NT2/D1 (cell line): ENCODE results near the gene IRF2.

Source experiments
- DNase-seq: peaks from one replicate; pipeline ENCODE4 v3.0.0-alpha.2; 2011; ENCODE audit warnings: low read depth, low spot score
- H3K27me3 ChIP-seq: 2 replicates; pipeline ENCODE4 v1.6.0; 2011; ENCODE audit warnings: mild to moderate bottlenecking; ENCODE audit not compliant: insufficient read length, insufficient read depth
- H3K36me3 ChIP-seq: 2 replicates; pipeline ENCODE4 v1.6.1; 2011; ENCODE audit warnings: mild to moderate bottlenecking, low read length, mixed read lengths; ENCODE audit not compliant: insufficient read depth, insufficient read length
- H3K4me1 ChIP-seq: 2 replicates; pipeline ENCODE4 v1.5.1; 2011; ENCODE audit not compliant: insufficient read depth, insufficient read length
- H3K4me3 ChIP-seq: 2 replicates; pipeline ENCODE4 v1.5.1; 2011; ENCODE audit warnings: low read depth; ENCODE audit not compliant: insufficient read length
- H3K9ac ChIP-seq: 2 replicates; pipeline ENCODE4 v1.6.0; 2011; ENCODE audit warnings: low read depth; ENCODE audit not compliant: insufficient read length
- H3K9me3 ChIP-seq: 2 replicates; pipeline ENCODE4 v1.5.1; 2011; ENCODE audit warnings: mild to moderate bottlenecking, low read length; ENCODE audit not compliant: insufficient read depth
- SUZ12 ChIP-seq: IDR thresholded peaks from 2 replicates; pipeline ENCODE4 v1.6.1; 2011; ENCODE audit not compliant: insufficient read length, insufficient read depth; ENCODE audit errors: extremely low read depth
- YY1 ChIP-seq: IDR thresholded peaks from 2 replicates; pipeline ENCODE4 v1.6.1; 2011; ENCODE audit not compliant: insufficient read length, insufficient read depth
- ZNF274 ChIP-seq: IDR thresholded peaks from 2 replicates; pipeline ENCODE4 v1.6.1; 2011; ENCODE audit warnings: mild to moderate bottlenecking, low read depth, low read length

IRF2 gene

DNA sequence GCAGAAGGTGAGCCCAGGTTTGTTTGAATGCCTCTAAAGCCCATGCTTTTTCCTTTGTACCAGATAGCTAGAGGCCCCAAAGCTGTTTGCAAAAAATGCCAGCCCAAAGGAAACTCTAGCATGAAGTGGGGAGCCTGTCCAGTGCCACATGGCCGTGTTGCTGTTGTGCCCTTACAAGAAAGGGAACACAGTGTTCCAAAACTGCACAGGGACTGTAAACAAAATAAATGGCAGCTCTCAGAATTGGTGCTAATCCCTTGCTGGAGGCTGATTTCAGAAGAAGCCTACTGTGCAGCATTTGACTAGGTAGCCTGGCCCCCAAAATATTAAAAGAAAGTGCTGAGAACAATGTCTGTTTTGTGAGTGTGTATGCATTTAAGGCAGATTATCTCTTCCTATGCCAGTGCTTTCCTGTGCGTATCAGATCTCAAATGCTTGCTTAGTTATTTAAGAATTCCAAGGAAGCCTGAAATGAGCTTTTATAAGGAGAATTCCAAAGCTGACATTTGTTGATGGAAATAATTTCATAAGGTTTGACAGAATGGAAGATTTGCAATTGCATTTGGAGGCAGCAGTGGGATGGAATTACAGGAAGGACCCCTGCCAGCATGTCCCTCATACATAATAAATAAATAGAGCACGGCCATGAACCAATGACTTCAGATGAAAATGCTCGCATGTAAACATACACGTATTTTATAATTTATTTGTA lies 115.7 kb downstream of the IRF2 start:
- TF ChIP-seq YY1 (no peak), ZNF274 (no peak), SUZ12 (no peak)
- Histone ChIP-seq H3K36me3 (no peaks in the 10 kb centered on the region), H3K4me1 (no peaks in the 10 kb centered on the region), H3K9ac (no peak overlapping the region), H3K27me3 (no peaks in the 10 kb centered on the region), H3K9me3 (no peaks in the 10 kb centered on the region), H3K4me3 (no peak overlapping the region)
- DNase-seq: no peak

DNA sequence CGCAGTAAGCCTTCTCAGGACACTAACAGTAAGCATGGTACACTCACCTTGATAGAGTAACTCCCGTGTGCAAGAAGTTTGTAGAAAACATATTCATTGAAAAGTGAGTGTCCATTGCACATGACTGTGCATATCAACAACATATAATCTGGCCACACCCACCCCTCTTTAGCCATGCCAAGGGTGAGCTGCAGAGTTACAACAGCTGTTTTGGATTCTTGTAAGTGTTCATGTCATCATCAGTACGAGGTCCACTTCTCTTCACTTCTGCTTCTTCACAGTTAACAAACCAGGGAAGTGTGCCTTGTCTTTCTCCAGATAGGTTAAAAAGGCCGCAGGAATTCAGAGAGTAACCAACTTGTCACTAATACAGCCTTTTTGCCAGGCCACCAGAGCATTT lies 116.6 kb downstream of the IRF2 start:
- H3K27me3 ChIP-seq: no peaks in the 10 kb centered on the region
- H3K36me3 ChIP-seq: no peaks in the 10 kb centered on the region
- no peak for DNase-seq
- no peak overlapping the region for H3K4me3 ChIP-seq
- TF ChIP-seq YY1 (no peak), ZNF274 (no peak), SUZ12 (no peak)
- H3K9me3 ChIP-seq: no peaks in the 10 kb centered on the region
- no peaks in the 10 kb centered on the region for H3K4me1 ChIP-seq
- no peak overlapping the region for H3K9ac ChIP-seq

DNA sequence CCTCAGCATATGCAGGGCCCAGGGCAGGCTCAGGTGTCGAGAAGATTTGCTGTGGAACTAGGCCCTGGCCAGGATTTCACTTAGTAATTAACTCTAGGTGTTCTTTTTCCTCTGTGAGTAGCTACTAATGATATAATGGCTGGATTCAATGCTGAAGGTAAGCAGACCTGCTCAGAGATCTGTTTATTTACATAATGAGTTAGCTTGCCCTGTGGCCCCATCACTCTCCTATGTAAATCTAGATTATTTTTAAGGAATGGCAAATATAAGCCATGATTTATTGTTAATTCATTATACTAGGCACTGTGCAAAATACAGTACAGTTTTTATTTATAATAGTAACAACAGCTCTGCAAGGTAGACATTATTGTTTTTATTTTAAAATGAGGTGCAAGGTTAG lies 117.2 kb downstream of the IRF2 start:
- no peak overlapping the region for H3K9ac ChIP-seq

DNA sequence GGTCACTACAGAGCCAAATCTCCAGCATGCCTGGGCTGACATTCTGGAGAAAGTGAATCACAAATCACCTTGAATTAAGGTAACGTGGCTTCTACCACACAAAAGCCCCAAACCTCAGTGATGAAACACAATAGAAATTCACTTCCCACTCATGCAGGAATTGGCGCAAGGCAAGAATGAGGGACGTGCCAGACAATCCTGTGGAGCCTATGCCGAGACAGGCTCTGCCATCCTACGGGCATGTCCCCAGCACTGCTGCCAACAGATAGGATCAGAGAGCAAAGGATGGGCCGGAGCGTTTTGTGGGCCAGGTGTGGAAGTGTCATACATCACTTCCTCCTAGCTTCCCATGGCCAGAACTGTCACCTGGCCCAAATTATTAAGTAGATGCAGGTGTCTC lies 118.0 kb downstream of the IRF2 start:
- Histone ChIP-seq H3K9ac (no peak overlapping the region), H3K9me3 (no peaks in the 10 kb centered on the region), H3K27me3 (no peaks in the 10 kb centered on the region), H3K36me3 (no peaks in the 10 kb centered on the region), H3K4me1 (no peaks in the 10 kb centered on the region), H3K4me3 (no peak overlapping the region)
- TF ChIP-seq ZNF274 (no peak), YY1 (no peak), SUZ12 (no peak)
- DNase-seq: no peak

More for the DNA sequence above, 117.2 kb downstream of the IRF2 start:
- Histone ChIP-seq H3K36me3 (no peaks in the 10 kb centered on the region), H3K27me3 (no peaks in the 10 kb centered on the region), H3K9me3 (no peaks in the 10 kb centered on the region), H3K4me1 (no peaks in the 10 kb centered on the region), H3K4me3 (no peak overlapping the region)
- DNase-seq: no peak
- no peak for TF ChIP-seq ZNF274

GRCh38 chr4:184355857-184356256 lies 118.5 kb downstream of the IRF2 start:
- no peaks in the 10 kb centered on the region for H3K4me1 ChIP-seq
- H3K4me3 ChIP-seq: no peak overlapping the region
- no peaks in the 10 kb centered on the region for H3K36me3 ChIP-seq
- no peaks in the 10 kb centered on the region for H3K27me3 ChIP-seq
- H3K9me3 ChIP-seq: no peaks in the 10 kb centered on the region
- TF ChIP-seq YY1: no peak
- no peak for TF ChIP-seq SUZ12
- no peak for TF ChIP-seq ZNF274
- no peak overlapping the region for H3K9ac ChIP-seq
- no peak for DNase-seq

- TF ChIP-seq ZNF274 (no peak), SUZ12 (no peak), YY1 (no peak)
- no peak overlapping the region for H3K4me3 ChIP-seq
- no peaks in the 10 kb centered on the region for H3K27me3 ChIP-seq
- no peak for DNase-seq
- no peaks in the 10 kb centered on the region for H3K36me3 ChIP-seq
- H3K9me3 ChIP-seq: no peaks in the 10 kb centered on the region
- H3K9ac ChIP-seq: no peak overlapping the region
- H3K4me1 ChIP-seq: no peaks in the 10 kb centered on the region
Measured at GRCh38 chr4:184355111-184355604, 119.2 kb downstream of the IRF2 start.

DNA sequence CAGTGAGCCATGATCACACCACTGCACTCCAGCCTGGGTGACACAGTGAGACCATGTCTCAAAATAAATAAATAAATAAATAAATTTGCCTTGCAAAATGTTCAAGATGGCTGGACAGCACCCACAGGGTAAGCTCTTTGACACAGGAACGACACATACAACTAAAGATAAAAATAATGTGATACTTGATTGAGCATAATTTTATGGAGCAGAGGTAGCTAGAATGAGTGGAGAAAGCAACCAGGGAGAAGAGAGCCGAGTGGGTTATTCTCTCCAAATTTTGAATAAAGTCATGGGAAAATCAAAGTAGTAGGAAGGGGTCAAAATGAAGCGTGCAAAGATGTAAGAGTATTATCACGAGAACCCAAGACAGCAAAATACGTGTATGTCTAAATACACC lies 121.5 kb downstream of the IRF2 start:
- H3K27me3 ChIP-seq: no peaks in the 10 kb centered on the region
- no peaks in the 10 kb centered on the region for H3K4me1 ChIP-seq
- no peaks in the 10 kb centered on the region for H3K9me3 ChIP-seq
- H3K4me3 ChIP-seq: no peak overlapping the region
- no peak for DNase-seq
- H3K9ac ChIP-seq: no peak overlapping the region
- no peaks in the 10 kb centered on the region for H3K36me3 ChIP-seq
- TF ChIP-seq YY1: no peak
- no peak for TF ChIP-seq SUZ12
- TF ChIP-seq ZNF274: no peak
